Peyer's patch (tissue), 4 donors: Measurements from ENCODE around the gene CKB. TPM values are rescaled to one million over a fixed set of nuclear protein-coding genes. Genes with fewer than 3 reads are reported as not detected.

ENCODE experiments used
- DNase-seq, 3 donors: peaks; one replicate each; pipeline ENCODE4 v3.0.0-alpha.2; 2017 to 2019
- H3K27ac ChIP-seq, 4 donors: fragments of 200-600 bp; sonication (generic); one replicate each; pipeline ENCODE4 v1.5.1; 2016 to 2019
- H3K27me3 ChIP-seq, 2 donors: fragments of 200-600 bp; sonication (generic); one replicate each; pipeline ENCODE4 v1.5.1; 2019
- H3K36me3 ChIP-seq, 3 donors: fragments of 200-600 bp; sonication (generic); one replicate each; pipeline ENCODE4 v1.5.1; 2016 to 2019
- H3K4me1 ChIP-seq, 4 donors: fragments of 200-600 bp; sonication (generic); one replicate each; pipeline ENCODE4 v1.5.1; 2016 to 2019
- H3K4me3 ChIP-seq, 4 donors: fragments of 200-600 bp; sonication (generic); 1 replicate in 3 of 4; 2 replicates in 1 of 4; pipeline ENCODE4 v1.5.1; 2016 to 2019; ENCODE audit warnings: mild to moderate bottlenecking in 1 of 4
- H3K9me3 ChIP-seq, 4 donors: fragments of 200-600 bp; sonication (generic); one replicate each; pipeline ENCODE4 v1.5.1; 2016 to 2019; ENCODE audit warnings: mild to moderate bottlenecking in 1 of 4
- CTCF ChIP-seq, 6 experiments: fragments of 450-650 bp in 4 of 6; fragments of 200-600 bp in 2 of 6; sonication (generic) in 1 of 6; IDR thresholded peaks; one replicate each; pipeline ENCODE4 v1.5.1; 2017 to 2019; ENCODE audit warnings: antibody characterized with exemption in 6 of 6, mild to moderate bottlenecking in 3 of 6, moderate library complexity in 1 of 6
- POLR2A ChIP-seq, 2 donors: fragments of 450-650 bp; IDR thresholded peaks; one replicate each; pipeline ENCODE4 v1.5.1; 2017; ENCODE audit warnings: antibody characterized with exemption in 2 of 2, mild to moderate bottlenecking in 2 of 2, moderate library complexity in 2 of 2
- total RNA-seq, 4 donors: library from RNA; depleted of rRNA; stranded (reverse); fragments of >200 nt; gene quantifications; one replicate each; pipeline ENCODE4 v1.1.0, GENCODE V29; 2016

Gene CKB
- total RNA-seq, 4 donors from 2014 or later: 40.1 to 101 (median 68.4) TPM

DNA sequence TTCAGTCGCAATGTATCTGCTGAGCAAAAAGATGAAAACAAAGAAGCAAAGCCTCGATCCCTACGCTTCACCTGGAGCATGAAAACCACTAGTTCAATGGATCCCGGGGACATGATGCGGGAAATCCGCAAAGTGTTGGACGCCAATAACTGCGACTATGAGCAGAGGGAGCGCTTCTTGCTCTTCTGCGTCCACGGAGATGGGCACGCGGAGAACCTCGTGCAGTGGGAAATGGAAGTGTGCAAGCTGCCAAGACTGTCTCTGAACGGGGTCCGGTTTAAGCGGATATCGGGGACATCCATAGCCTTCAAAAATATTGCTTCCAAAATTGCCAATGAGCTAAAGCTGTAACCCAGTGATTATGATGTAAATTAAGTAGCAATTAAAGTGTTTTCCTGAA is 19.8 kb downstream of the CKB start:
- peaks cover 0 to 64% (median 0%) of the 10 kb centered on the region in 3 donors for H3K36me3 ChIP-seq
- H3K27me3 ChIP-seq: no peaks in the 10 kb centered on the region
- peak in 1 of 3 donors; percentile 27 for DNase-seq
- no peak overlapping the region for H3K4me3 ChIP-seq
- TF ChIP-seq POLR2A (IDR thresholded peaks at IDR 0.05): no peak
- TF ChIP-seq CTCF (IDR thresholded peaks at IDR 0.05): no peak
- H3K27ac ChIP-seq: no peak overlapping the region
- H3K4me1 ChIP-seq: no peaks in the 10 kb centered on the region
- H3K9me3 ChIP-seq: no peaks in the 10 kb centered on the region

- H3K4me1 ChIP-seq: no peaks in the 10 kb centered on the region
- peaks cover 0 to 69% (median 0%) of the 10 kb centered on the region in 3 donors for H3K36me3 ChIP-seq
- H3K9me3 ChIP-seq: no peaks in the 10 kb centered on the region
Observed at GRCh38 chr14:103501921-103502669, 20.5 kb downstream of the CKB start.

DNA sequence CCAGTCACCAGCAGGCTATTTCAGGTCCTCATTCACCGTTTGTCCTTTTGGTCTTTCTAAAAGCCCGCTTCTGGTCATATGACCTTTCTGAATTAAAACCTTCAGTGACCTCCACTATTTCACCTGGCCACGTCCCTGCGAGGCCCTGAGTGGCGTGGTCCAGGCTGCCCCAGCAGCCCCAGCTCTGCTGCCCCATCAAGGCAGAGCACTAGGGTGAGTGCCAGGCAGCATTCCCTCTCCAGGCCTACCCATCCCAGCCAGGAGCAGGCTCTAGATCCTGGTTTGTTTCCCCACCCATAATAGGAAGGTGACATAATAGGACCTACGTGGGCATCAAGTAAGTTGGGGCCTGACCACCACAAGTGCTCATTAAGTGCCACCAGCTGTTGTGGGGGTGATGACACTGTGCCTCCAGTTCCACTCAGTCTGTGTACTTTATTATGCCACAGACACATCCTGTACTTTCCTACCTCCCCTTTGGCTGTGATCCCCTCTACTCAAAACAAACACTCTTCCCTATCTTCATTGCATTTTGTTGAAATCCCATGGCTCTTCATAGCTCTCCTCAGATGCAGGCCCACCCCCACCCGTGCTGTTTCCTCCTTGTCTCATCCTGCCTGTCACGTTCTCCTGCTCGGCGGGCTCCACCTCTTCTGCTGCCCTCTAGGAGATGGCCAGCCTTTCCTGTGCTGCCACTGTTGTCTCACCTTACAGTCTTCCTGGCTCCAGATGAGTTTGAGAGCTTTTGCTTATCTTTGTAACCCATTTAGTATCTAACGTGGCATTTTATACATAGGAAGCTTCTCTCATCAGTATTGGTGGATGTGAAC is 21.4 kb downstream of the CKB start:
- TF ChIP-seq CTCF (IDR thresholded peaks at IDR 0.05) (no peak), POLR2A (IDR thresholded peaks at IDR 0.05) (no peak)
- Histone ChIP-seq H3K4me3 (no peak overlapping the region), H3K4me1 (no peaks in the 10 kb centered on the region), H3K36me3 (peaks cover 0 to 78% (median 0%) of the 10 kb centered on the region in 3 donors), H3K27me3 (no peaks in the 10 kb centered on the region), H3K9me3 (no peaks in the 10 kb centered on the region), H3K27ac (no peak overlapping the region)
- peak in 1 of 3 donors; percentile 31 for DNase-seq

More at GRCh38 chr14:103501921-103502669, 20.5 kb downstream of the CKB start:
- H3K4me3 ChIP-seq: no peak overlapping the region
- no peak for TF ChIP-seq POLR2A (IDR thresholded peaks at IDR 0.05)
- peak in 1 of 3 donors; percentile 31 for DNase-seq
- no peaks in the 10 kb centered on the region for H3K27me3 ChIP-seq
- no peak overlapping the region for H3K27ac ChIP-seq

- Histone ChIP-seq H3K27me3 (no peaks in the 10 kb centered on the region), H3K4me3 (no peak overlapping the region), H3K4me1 (no peaks in the 10 kb centered on the region), H3K27ac (no peak overlapping the region), H3K36me3 (peaks cover 0 to 87% (median 0%) of the 10 kb centered on the region in 3 donors), H3K9me3 (no peaks in the 10 kb centered on the region)
- peak; percentile 84 to 94 (median 88) for DNase-seq
- TF ChIP-seq CTCF (IDR thresholded peaks at IDR 0.05) (peak; percentile 71 to 91 (median 82)), POLR2A (IDR thresholded peaks at IDR 0.05) (no peak)
Observed at GRCh38 chr14:103500148-103500990, 22.3 kb downstream of the CKB start.

GRCh38 chr14:103499709-103500108 is 22.9 kb downstream of the CKB start:
- no peak overlapping the region for H3K4me3 ChIP-seq
- peak in 1 of 3 donors; percentile 43 for DNase-seq
- TF ChIP-seq CTCF (IDR thresholded peaks at IDR 0.05) (no peak), POLR2A (IDR thresholded peaks at IDR 0.05) (no peak)
- H3K27me3 ChIP-seq: no peaks in the 10 kb centered on the region
- peaks cover 0 to 87% (median 0%) of the 10 kb centered on the region in 3 donors for H3K36me3 ChIP-seq
- H3K9me3 ChIP-seq: no peaks in the 10 kb centered on the region
- H3K4me1 ChIP-seq: no peaks in the 10 kb centered on the region
- no peak overlapping the region for H3K27ac ChIP-seq
